Measurements from ENCODE around the gene PLA2G2E. TPM values are rescaled to one million over a fixed set of nuclear protein-coding genes. Genes with fewer than 3 reads are reported as not detected.

The PLA2G2E gene
- total RNA-seq, 6 donors from 2014 or later = not detected

- Histone ChIP-seq H3K36me3 (no peaks in the 10 kb centered on the region), H3K27me3 (no peaks in the 10 kb centered on the region), H3K27ac (peak overlapping the region in 1 of 4 donors; percentile 38), H3K9me3 (no peaks in the 10 kb centered on the region), H3K4me3 (peak overlapping the region in 2 of 4 donors; percentile 11 to 25), H3K4me1 (peaks cover 4 to 6% (median 5%) of the 10 kb centered on the region in 4 donors)
- ATAC-seq (ENCODE audit: low FRiP score in 2 of 2) (no peak), DNase-seq (peak in 1 of 2 donors; percentile 25)
- TF ChIP-seq EP300 (IDR thresholded peaks at IDR 0.05) (no peak), CTCF (IDR thresholded peaks at IDR 0.05) (no peak), POLR2AphosphoS5 (IDR thresholded peaks at IDR 0.05) (no peak), POLR2A (IDR thresholded peaks at IDR 0.05) (no peak)
- WGBS, 2 donors = 74 to 79% methylated on average over 19 of the region's 19 CpGs
Observed at GRCh38 chr1:19877821-19878636, 45.4 kb downstream of the PLA2G2E start.

- no peaks in the 10 kb centered on the region for H3K27me3 ChIP-seq
- TF ChIP-seq CTCF (IDR thresholded peaks at IDR 0.05) = no peak
- H3K4me1 ChIP-seq = peaks cover 0 to 3% (median 3%) of the 10 kb centered on the region in 4 donors
- no peak overlapping the region for H3K4me3 ChIP-seq
- H3K36me3 ChIP-seq = no peaks in the 10 kb centered on the region
- DNase-seq = no peak
- WGBS, 2 donors = 85 to 86% methylated on average over 16 of the region's 16 CpGs
- no peaks in the 10 kb centered on the region for H3K9me3 ChIP-seq
- no peak overlapping the region for H3K27ac ChIP-seq
- ATAC-seq (ENCODE audit: low FRiP score in 2 of 2) = no peak
Observed at GRCh38 chr1:19877181-19877750, 46.2 kb downstream of the PLA2G2E start.

GRCh38 chr1:19872190-19872589 is 51.2 kb downstream of the PLA2G2E start:
- no peaks in the 10 kb centered on the region for H3K36me3 ChIP-seq
- no peak overlapping the region for H3K27ac ChIP-seq
- no peaks in the 10 kb centered on the region for H3K9me3 ChIP-seq
- ATAC-seq (ENCODE audit: low FRiP score in 2 of 2) = no peak
- no peaks in the 10 kb centered on the region for H3K27me3 ChIP-seq
- TF ChIP-seq POLR2A (IDR thresholded peaks at IDR 0.05) (no peak), POLR2AphosphoS5 (IDR thresholded peaks at IDR 0.05) (no peak), EP300 (IDR thresholded peaks at IDR 0.05) (no peak), CTCF (IDR thresholded peaks at IDR 0.05) (no peak)
- WGBS, 2 donors = 51 to 56% methylated on average over 7 of the region's 7 CpGs
- no peak for DNase-seq
- no peak overlapping the region for H3K4me3 ChIP-seq
- H3K4me1 ChIP-seq = no peaks in the 10 kb centered on the region

Other genes starting within 250 kb of the PLA2G2E start
- 10 to 100 TPM; 19.1 to 46.1 (median 24.9) TPM for gene TMCO4, start 123.7 kb downstream of the PLA2G2E start, total RNA-seq
- gene RNF186, start 108.3 kb downstream of the PLA2G2E start, total RNA-seq = not detected
- 1 to 10 TPM; 3.1 to 8.6 (median 6.9) TPM for gene OTUD3, start 41.2 kb downstream of the PLA2G2E start, total RNA-seq
- 100 to 1,000 TPM in 1 of 6 donors, 10 to 100 TPM in 2, 1 to 10 TPM in 1, under 1 TPM in 1, not detected in 1; 0.76 to 136 (median 14.9) TPM for gene PLA2G2A, start 56.0 kb upstream of the PLA2G2E start, total RNA-seq
- gene PLA2G5, start 146.6 kb upstream of the PLA2G2E start, total RNA-seq = 1 to 10 TPM in 5 of 6 donors, not detected in 1; 1.4 to 5.1 (median 3.1) TPM
- under 1 TPM in 2 of 6 donors, not detected in 4; 0.13 to 0.29 TPM for gene PLA2G2D, start 195.9 kb upstream of the PLA2G2E start, total RNA-seq
- gene PLA2G2F, start 215.7 kb upstream of the PLA2G2E start, total RNA-seq = not detected

Measured in upper lobe of left lung (tissue), 6 donors.